ENCODE results near the gene LY9.

Gene LY9

GRCh38 chr1:160830321-160831153 lies 34.6 kb downstream of the LY9 start:
- TF ChIP-seq CTCF (conservative IDR thresholded peaks at IDR 0.05), result peak; percentile 88

GRCh38 chr1:160834945-160835565 lies 39.1 kb downstream of the LY9 start:
- H3K27ac ChIP-seq, result no peak overlapping the region
- peak; percentile 82 for TF ChIP-seq CTCF (conservative IDR thresholded peaks at IDR 0.05)

More at GRCh38 chr1:160830321-160831153, 34.6 kb downstream of the LY9 start:
- H3K27ac ChIP-seq, result no peak overlapping the region

- no peak overlapping the region for H3K27ac ChIP-seq
- no peak for TF ChIP-seq CTCF (conservative IDR thresholded peaks at IDR 0.05)
Observed at GRCh38 chr1:160835751-160836150, 39.8 kb downstream of the LY9 start.

GRCh38 chr1:160836561-160836960 lies 40.6 kb downstream of the LY9 start:
- no peak for TF ChIP-seq CTCF (conservative IDR thresholded peaks at IDR 0.05)
- no peak overlapping the region for H3K27ac ChIP-seq

- TF ChIP-seq CTCF (conservative IDR thresholded peaks at IDR 0.05), result no peak
- no peak overlapping the region for H3K27ac ChIP-seq
Observed at GRCh38 chr1:160836981-160837557, 41.1 kb downstream of the LY9 start.

GRCh38 chr1:160837558-160838205 lies 41.7 kb downstream of the LY9 start:
- no peak for TF ChIP-seq CTCF (conservative IDR thresholded peaks at IDR 0.05)
- no peak overlapping the region for H3K27ac ChIP-seq

GRCh38 chr1:160838888-160839287 lies 42.9 kb downstream of the LY9 start:
- no peak overlapping the region for H3K27ac ChIP-seq
- TF ChIP-seq CTCF (conservative IDR thresholded peaks at IDR 0.05), result no peak

All from VCaP (cell line).